ENCODE measurements around the gene AARS1. TPM values are rescaled to one million over a fixed set of nuclear protein-coding genes. Genes with fewer than 3 reads are reported as not detected.
"Not testable (repeated sequence)": the region's sequence is repeated elsewhere in the genome, so short reads cannot be mapped to it uniquely, and the experiment has no call there.

AARS1 gene
- total RNA-seq, 2 experiments from 2014 or later: 117 to 147 TPM

DNA sequence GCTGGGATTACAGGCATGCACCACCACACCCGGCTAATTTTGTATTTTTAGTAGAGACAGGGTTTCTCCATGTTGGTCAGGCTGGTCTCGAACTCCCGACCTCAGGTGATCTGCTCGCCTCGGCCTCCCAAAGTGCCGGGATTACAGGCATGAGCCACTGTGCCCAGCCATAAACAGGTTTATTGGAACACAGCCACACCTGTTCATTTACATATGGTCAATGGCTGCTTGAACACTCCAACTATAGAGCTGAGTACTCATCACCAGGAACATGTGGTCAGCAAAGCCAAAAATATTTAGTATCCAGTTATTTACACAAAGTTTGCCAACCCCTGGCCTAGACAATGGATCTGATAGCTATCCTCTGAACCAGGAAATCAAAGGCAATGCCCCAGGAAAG, 29.4 kb downstream of the AARS1 start:
- not testable (repeated sequence) for H3K9me3 Mint-ChIP-seq (ENCODE audit: low read depth); DNase-seq; H3K4me1 Mint-ChIP-seq; H3K4me3 Mint-ChIP-seq; H3K27ac Mint-ChIP-seq; ATAC-seq; H3K27me3 Mint-ChIP-seq
- CTCF ChIA-PET: interaction anchor here (0.9 kb wide), 1 partner anchor 8 kb away, joined by 4 read pairs; the partner anchor contains the start of gene EXOSC6
- H3K36me3 Mint-ChIP-seq: peaks cover 60% of the 10 kb centered on the region

DNA sequence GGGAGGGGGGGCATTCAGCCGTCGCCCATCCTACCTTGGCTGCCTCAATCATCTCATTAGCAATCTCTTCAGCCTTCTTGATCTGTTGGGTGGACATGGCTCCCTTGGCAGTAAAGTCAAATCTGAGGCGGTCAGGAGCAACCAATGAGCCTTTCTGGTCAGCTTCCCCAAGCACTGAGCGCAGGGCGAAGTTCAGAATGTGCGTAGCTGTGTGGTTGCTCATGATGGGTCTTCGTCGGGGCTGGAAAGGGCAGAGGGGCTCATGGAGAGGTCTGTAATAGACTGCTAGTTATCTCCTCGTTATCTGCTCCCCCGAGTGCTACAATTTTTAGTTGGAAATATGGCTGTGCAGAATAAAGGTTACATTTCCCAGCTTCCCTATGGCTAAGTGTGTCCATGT, 30.4 kb downstream of the AARS1 start:
- no peak for DNase-seq
- Mint-ChIP-seq H3K4me1 (peaks cover 7% of the 10 kb centered on the region), H3K9me3 (ENCODE audit: low read depth) (no peaks in the 10 kb centered on the region), H3K4me3 (no peak overlapping the region), H3K36me3 (peaks cover 52% of the 10 kb centered on the region), H3K27ac (no peak overlapping the region), H3K27me3 (no peaks in the 10 kb centered on the region)
- CTCF ChIA-PET: interaction anchor here (1.2 kb wide), 1 partner anchor 9 kb away, joined by 3 read pairs; no protein-coding TSS in a partner anchor
- ATAC-seq: no peak

DNA sequence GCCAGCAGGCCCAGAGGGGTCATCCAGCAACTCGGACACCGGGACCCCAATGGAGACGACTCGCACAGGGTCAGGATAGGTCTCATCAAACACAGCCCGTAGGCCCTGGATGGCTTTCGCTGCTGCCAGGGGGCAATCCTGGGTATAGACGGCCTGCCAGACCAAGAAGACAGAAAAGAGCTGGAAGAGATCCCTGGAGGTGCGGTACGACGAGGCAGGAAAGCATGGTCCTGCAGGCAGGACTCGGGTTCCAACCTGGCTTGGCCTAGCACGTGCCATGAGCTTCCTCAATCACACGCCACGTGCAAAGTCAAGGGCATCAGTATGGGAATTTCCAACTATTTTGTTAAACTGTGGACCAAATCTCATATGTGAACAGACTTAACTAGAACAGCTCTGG, 31.2 kb downstream of the AARS1 start:
- Mint-ChIP-seq H3K27me3 (no peaks in the 10 kb centered on the region), H3K27ac (no peak overlapping the region), H3K9me3 (ENCODE audit: low read depth) (no peaks in the 10 kb centered on the region), H3K4me1 (peaks cover 7% of the 10 kb centered on the region), H3K4me3 (no peak overlapping the region), H3K36me3 (peaks cover 51% of the 10 kb centered on the region)
- CTCF ChIA-PET: interaction anchor here (0.9 to 1.2 kb wide), 2 partner anchors 10 to 15 kb away, joined by 3 read pairs; no protein-coding TSS in a partner anchor
- ATAC-seq (no peak), DNase-seq (no peak)

DNA sequence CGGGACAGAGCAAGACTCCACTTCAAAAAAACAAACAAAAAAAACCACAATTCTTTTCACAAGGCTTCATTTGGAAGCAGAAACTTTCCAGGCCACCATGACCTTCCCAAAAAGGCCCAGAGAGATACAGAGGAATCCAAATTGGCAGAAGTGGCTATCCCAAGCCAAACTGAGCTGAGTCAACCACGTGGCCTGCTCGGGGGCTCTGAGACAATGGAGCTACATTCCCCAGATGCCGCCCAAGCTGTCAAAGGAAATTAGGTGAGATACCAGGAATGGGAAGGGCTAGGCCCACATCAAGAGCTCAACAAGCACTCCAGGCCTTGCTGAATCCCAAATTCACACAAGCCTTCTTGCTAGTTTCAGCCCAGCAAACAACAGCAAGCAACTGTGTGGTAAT, 31.9 kb downstream of the AARS1 start:
- CTCF ChIA-PET: interaction anchor here (1.2 kb wide), 1 partner anchor 15 kb away, joined by 3 read pairs; no protein-coding TSS in a partner anchor
- no peaks in the 10 kb centered on the region for H3K27me3 Mint-ChIP-seq
- H3K4me3 Mint-ChIP-seq: no peak overlapping the region
- DNase-seq (no peak), ATAC-seq (no peak)
- no peak overlapping the region for H3K27ac Mint-ChIP-seq
- no peaks in the 10 kb centered on the region for H3K9me3 Mint-ChIP-seq (ENCODE audit: low read depth)
- peaks cover 54% of the 10 kb centered on the region for H3K36me3 Mint-ChIP-seq
- peaks cover 8% of the 10 kb centered on the region for H3K4me1 Mint-ChIP-seq

DNA sequence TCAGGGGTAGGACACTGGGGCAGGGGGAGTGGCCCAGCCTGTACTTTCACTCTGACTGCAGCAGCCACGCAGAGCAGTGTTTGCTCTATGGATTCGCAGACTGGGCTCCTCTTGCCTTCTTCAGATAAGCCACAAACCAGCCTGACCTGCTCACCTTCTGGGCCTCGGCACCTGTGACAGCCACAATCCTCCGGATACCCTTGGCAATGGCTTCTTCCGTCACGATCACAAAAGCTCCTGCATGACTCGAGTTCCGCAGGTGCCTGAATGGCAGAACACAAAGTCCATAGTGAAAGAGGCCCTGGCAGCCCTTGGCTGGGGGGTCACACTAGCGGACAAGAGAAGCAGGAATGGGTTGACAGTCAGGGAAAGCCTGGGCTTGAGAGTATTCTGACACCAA, 33.7 kb downstream of the AARS1 start:
- Mint-ChIP-seq H3K4me1 (peaks cover 13% of the 10 kb centered on the region), H3K27me3 (no peaks in the 10 kb centered on the region), H3K9me3 (ENCODE audit: low read depth) (no peaks in the 10 kb centered on the region), H3K27ac (peak overlapping the region; percentile 43), H3K4me3 (no peak overlapping the region), H3K36me3 (peaks cover 55% of the 10 kb centered on the region)
- CTCF ChIA-PET: interaction anchor here (1.4 kb wide), 1 partner anchor 11 kb away, joined by 4 read pairs; no protein-coding TSS in a partner anchor
- DNase-seq (no peak), ATAC-seq (no peak)

DNA sequence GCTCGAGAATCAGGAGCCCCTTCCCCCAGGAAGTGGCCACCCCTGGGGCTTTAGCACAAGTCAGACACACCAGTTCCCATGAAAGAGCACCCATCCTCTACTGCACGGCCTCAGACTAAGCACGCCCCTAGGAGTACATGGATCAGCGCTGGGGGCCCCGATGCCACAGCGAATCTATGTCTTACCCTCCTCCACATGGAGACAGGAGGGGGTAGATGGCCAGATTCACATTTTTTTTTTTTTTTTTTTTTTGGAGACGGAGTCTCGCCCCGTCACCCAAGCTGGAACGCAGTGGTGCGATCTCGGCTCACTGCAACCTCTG, 34.4 kb downstream of the AARS1 start:
- no peak for ATAC-seq
- no peak for DNase-seq
- peaks cover 17% of the 10 kb centered on the region for H3K4me1 Mint-ChIP-seq
- H3K36me3 Mint-ChIP-seq: peaks cover 52% of the 10 kb centered on the region
- H3K27ac Mint-ChIP-seq: no peak overlapping the region
- H3K4me3 Mint-ChIP-seq: no peak overlapping the region
- CTCF ChIA-PET: interaction anchor here (1.0 to 4.5 kb wide), 4 partner anchors 12 to 28 kb away, joined by 3 to 26 read pairs (median 5); no protein-coding TSS in a partner anchor
- no peaks in the 10 kb centered on the region for H3K9me3 Mint-ChIP-seq (ENCODE audit: low read depth)
- no peaks in the 10 kb centered on the region for H3K27me3 Mint-ChIP-seq

DNA sequence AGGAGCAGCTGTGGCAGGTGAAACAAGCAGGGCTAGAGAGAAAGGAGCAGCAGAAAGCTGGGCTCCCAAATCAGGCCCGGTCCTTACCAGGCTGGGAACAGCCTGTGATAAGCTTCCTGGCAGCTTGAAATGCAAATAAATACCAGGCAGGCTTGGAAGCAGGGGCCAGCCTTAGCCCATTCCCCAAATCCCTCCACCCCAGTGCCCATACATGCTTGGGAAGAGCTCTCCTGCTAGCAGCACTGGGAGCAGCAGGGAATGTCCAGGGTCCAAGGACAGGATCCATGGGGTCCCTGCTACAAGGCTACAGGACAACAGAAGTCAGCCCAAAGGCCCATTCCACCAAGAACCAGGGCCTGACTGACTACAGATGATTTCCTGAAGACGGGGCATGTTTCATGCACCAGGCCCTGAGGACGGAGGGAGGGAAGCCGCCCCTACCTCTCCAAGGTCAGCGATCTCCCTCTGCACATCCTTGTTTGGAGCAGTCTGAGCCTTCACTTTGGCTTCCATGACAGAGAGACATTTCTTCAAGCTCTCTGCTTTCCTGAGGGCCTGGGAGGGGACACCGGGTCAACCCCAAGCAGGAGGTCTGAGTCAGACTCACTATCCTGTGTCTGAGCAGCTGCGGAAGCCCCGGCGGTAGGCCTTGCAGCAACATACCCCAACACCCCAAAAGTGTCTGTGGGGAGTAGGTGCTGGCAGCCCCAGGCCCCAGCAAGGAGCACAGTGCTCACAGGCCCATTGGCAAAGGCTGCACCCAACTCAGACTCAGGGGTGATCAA, 34.9 kb downstream of the AARS1 start:
- ATAC-seq: no peak
- CTCF ChIA-PET: interaction anchor here (0.6 to 4.5 kb wide), 9 partner anchors 12 to 302 kb away, joined by 3 to 26 read pairs (median 3); no protein-coding TSS in a partner anchor
- Mint-ChIP-seq H3K9me3 (ENCODE audit: low read depth) (no peaks in the 10 kb centered on the region), H3K27ac (no peak overlapping the region), H3K4me1 (peaks cover 20% of the 10 kb centered on the region), H3K36me3 (peaks cover 53% of the 10 kb centered on the region), H3K4me3 (no peak overlapping the region), H3K27me3 (no peaks in the 10 kb centered on the region)
- DNase-seq: no peak

DNA sequence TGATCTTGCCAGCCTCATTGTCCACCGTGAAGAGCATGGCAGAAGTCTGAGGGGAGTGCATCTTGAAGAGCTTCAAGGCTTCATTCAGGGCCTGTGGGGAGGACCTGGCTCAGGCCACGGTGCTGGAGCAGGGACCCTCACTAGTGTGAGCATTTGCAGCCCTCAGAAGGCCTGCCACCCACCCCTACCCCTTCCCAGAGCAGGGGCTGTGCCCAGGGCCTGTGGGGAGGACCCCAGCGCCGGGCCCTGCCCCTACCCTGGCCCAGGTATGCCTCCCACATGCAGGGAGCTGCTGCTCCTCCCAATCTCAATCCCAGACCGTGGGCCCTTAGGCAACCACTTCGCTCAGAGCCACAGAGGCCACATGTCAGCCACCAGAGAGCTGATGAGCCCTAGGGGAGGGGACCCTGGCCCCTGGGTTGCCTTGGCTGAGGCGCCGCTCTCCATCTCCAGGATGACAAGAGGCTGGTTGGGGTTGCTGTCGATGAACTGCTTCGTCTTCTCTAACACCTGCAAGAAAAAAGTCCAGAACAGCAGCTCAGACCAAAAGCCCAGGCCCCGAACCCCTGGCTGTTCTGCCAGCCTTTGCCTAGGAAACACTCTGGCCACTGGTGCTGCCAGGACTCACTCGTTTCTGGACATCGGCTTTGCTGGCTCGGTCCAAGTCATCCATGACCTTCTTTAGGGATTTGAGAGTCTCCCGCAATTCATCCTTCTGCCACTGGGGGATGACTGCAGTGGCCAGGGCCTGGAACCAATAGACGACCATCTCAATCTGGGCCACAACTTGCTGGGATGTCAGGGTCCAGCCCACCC, 35.8 kb downstream of the AARS1 start:
- no peaks in the 10 kb centered on the region for H3K27me3 Mint-ChIP-seq
- CTCF ChIA-PET: interaction anchor here (1.0 to 4.5 kb wide), 9 partner anchors 10 to 303 kb away, joined by 3 to 26 read pairs (median 5); no protein-coding TSS in a partner anchor
- no peak overlapping the region for H3K4me3 Mint-ChIP-seq
- DNase-seq: peak; percentile 56
- H3K36me3 Mint-ChIP-seq: peaks cover 48% of the 10 kb centered on the region
- ATAC-seq: no peak
- H3K4me1 Mint-ChIP-seq: peaks cover 25% of the 10 kb centered on the region
- peak overlapping the region; percentile 0 for H3K27ac Mint-ChIP-seq
- no peaks in the 10 kb centered on the region for H3K9me3 Mint-ChIP-seq (ENCODE audit: low read depth)

DNA sequence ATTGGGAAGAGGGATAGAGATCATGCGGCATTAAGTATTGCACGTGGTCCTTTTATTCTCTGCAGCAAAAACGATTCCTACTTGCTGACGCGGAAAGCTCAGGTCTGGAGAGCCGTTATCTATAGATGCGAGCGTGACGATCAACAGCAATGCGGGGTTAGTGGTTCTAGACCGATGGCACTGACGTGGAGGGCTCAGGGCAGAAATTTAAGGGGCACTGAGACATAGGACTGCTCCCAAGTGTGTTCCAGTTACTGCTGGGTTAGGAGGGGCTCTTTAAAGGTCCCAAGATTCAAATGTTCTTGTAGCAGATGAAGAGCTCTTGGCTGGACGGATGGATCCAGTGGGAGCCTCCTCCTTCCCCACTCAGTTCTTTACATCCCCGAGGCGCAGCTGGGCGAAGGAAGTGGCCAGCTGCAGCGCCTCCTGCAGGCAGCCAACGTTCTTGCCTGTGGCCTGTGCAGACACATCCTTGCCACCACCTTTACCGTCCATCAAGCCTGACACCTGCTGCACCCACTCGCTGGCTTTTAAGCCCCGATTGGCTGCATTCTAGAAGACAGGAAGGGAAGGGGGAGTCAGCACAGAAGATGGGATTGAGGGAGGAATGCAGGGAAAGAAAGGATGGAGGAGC, 36.8 kb downstream of the AARS1 start:
- H3K27ac Mint-ChIP-seq: peak overlapping the region; percentile 19
- no peak for DNase-seq
- peak overlapping the region; percentile 82 for H3K4me3 Mint-ChIP-seq
- peaks cover 30% of the 10 kb centered on the region for H3K4me1 Mint-ChIP-seq
- CTCF ChIA-PET: interaction anchor here (0.9 to 4.5 kb wide), 13 partner anchors 7 to 335 kb away, joined by 3 to 26 read pairs (median 4); partner anchors contain the start of gene AARS1
- H3K36me3 Mint-ChIP-seq: peaks cover 40% of the 10 kb centered on the region
- ATAC-seq: no peak
- H3K9me3 Mint-ChIP-seq (ENCODE audit: low read depth): no peaks in the 10 kb centered on the region
- no peaks in the 10 kb centered on the region for H3K27me3 Mint-ChIP-seq

DNA sequence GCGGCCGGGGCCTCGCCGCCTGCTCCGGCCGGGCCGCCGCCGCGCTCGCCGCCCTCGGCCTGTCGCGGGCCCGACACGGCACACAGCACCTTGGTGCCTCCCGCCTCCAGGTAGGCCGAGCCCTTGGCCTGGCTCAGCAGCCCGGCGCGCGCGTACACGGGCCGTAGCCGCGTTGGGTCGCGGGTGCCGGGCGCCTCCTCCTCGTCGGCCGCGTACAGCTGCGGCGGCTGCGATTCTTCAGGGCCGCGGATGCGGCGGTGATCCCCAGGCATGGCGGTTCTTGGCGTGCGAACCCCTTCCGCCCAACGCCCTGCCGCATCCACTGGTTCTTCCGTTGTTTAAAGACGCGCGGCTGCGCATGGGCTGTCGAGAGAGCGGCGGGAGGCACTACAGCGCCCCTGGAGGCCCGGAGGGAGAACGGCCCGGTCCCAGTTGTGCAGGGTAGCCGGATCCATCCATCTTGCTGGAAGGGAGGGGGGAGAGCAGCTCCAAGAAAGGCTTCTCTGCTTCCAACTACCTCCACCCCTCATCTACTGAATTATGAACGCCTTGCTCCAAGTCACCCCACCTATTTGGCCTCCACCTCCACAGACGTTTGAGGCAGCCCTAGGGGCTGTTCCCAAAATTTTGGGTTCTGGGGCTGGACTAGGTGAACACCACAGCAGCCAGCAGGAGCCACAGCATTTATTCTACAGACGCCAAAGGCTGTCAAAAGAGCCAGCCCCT, 37.5 kb downstream of the AARS1 start, which contains the start of gene EXOSC6:
Gene EXOSC6 (minus strand): TSS at position 312 of the 726 bp plus-strand sequence. CDS start 40 bp downstream, at position 272.
- peak within 1 kb of the TSS; percentile 84 for H3K4me3 Mint-ChIP-seq
- no peaks in the 10 kb centered on the region for H3K9me3 Mint-ChIP-seq (ENCODE audit: low read depth)
- peaks cover 30% of the 10 kb centered on the region for H3K4me1 Mint-ChIP-seq
- ATAC-seq (peak; percentile 89), DNase-seq (peak; percentile 95)
- no peaks in the 10 kb centered on the region for H3K27me3 Mint-ChIP-seq
- peaks cover 36% of the 10 kb centered on the region for H3K36me3 Mint-ChIP-seq
- CTCF ChIA-PET: interaction anchor here (0.7 to 4.5 kb wide), 16 partner anchors 8 to 870 kb away, joined by 3 to 26 read pairs (median 4); partner anchors contain the start of genes AARS1 and DDX19A
- peak within 1 kb of the TSS; percentile 92 for H3K27ac Mint-ChIP-seq

DNA sequence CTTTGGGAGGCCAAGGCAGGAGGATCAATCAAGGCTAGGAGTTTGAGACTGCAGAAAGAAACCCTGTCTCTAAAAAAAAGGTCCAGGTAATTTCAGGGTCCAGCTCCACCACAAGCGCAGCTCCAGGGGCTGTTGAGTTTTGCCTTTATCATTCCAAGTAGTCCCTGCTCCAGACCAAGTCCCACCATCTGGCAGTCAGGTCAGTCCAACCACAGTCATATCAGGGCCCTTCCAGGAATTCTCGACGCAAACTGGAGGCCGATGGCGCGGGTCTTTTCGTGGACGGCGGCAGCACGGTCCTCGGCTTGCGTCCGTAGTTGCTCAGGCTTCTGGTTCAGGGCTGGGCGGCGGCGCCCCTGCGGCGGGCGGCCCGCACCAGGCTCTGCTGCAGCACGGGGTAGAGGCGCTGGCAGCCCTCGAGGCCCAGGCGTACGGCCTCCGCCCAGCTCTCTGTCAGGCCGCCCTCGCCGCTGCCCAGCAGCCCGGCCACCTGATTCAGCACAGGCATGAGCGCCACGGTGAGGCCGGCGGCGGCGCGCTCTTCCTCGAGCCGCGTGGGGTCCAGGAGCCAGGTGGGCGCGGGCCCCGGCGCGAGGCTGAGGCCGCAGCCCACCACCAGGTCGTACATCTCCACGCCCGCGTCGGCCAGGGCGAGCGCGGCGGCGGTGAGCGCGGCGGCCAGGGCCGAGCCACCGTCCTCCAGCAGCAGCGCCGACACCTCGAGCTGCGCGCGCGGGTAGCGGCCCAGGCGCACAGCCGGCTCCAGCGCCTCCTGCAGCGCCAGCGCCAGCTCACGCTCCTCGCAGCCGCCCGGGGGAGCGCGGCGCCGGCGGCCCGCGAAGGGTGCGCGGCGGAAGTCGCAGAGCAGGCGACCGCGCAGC, 38.3 kb downstream of the AARS1 start:
- Mint-ChIP-seq H3K4me1 (peaks cover 27% of the 10 kb centered on the region), H3K9me3 (ENCODE audit: low read depth) (no peaks in the 10 kb centered on the region), H3K4me3 (peak overlapping the region; percentile 84), H3K36me3 (peaks cover 30% of the 10 kb centered on the region), H3K27ac (peak overlapping the region; percentile 85), H3K27me3 (no peaks in the 10 kb centered on the region)
- CTCF ChIA-PET: interaction anchor here (0.7 to 4.5 kb wide), 13 partner anchors 9 to 869 kb away, joined by 3 to 26 read pairs (median 4); partner anchors contain the start of genes AARS1 and DDX19A
- ATAC-seq (peak; percentile 74), DNase-seq (peak; percentile 59)

Measured in activated CD8-positive, alpha-beta memory T cell treated with anti-CD3 and anti-CD28 coated beads, Interleukin-2, amount 10 ng/mL, durations not matched to agents 7 days and 5 days (primary cell).